GM12874 (cell line): ENCODE measurements around the gene SULT1C4.

Experiments used
- TF ChIP-seq, protein P1 (sequence below): IDR thresholded peaks from 2 replicates; pipeline ENCODE4 v1.5.1; 2011; ENCODE audit warnings: low read depth, mild to moderate bottlenecking, control low read depth, low read length, moderate library complexity; ENCODE audit not compliant: insufficient read depth

Gene SULT1C4

DNA sequence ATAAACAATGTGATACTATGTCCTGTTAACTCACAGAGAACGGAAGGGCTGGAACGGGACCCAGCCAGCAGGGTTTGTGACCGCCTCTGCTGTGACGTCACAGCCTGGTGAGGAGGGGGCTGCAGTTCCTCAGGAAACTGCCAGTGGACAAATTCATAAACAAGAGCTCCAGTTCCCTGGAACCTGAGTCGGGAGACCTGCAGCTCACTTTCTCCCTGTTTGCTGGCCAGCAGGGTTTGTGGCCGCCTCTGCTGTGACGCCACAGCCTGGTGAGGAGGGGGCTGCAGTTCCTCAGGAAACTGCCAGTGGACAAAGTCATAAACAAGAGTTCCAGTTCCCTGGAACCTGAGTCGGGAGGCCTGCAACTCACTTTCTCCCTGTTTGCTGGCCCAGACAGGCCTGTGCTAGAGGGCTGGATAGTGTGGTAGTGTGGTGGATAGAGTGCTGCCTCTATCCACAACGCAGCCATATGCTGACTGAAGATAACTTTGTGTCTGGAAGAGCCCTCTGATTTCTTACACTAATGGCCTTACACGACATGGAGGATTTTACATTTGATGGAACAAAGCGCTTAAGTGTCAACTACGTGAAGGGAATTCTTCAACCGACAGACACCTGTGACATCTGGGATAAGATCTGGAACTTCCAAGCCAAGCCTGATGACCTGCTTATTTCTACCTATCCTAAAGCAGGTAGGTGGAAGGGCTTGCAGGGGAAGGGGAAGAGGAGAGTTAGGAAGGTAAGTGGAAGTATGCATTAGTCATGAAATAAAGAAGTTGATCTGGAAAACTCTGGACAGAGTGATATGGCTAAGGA, at the start of gene SULT1C4:
Gene SULT1C4 (plus strand): TSS at position 140 of the 816 bp plus-strand sequence. CDS start 384 bp downstream, at position 524.
- TF ChIP-seq, protein P1, sequence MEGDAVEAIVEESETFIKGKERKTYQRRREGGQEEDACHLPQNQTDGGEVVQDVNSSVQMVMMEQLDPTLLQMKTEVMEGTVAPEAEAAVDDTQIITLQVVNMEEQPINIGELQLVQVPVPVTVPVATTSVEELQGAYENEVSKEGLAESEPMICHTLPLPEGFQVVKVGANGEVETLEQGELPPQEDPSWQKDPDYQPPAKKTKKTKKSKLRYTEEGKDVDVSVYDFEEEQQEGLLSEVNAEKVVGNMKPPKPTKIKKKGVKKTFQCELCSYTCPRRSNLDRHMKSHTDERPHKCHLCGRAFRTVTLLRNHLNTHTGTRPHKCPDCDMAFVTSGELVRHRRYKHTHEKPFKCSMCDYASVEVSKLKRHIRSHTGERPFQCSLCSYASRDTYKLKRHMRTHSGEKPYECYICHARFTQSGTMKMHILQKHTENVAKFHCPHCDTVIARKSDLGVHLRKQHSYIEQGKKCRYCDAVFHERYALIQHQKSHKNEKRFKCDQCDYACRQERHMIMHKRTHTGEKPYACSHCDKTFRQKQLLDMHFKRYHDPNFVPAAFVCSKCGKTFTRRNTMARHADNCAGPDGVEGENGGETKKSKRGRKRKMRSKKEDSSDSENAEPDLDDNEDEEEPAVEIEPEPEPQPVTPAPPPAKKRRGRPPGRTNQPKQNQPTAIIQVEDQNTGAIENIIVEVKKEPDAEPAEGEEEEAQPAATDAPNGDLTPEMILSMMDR = no peak

- TF ChIP-seq, protein P1 = no peak
Observed at GRCh38 chr2:108329771-108330170, 48.0 kb upstream of the SULT1C4 start.

- TF ChIP-seq, protein P1 = no peak
Observed at GRCh38 chr2:108330979-108331378, 46.8 kb upstream of the SULT1C4 start.

- TF ChIP-seq, protein P1 = no peak
Observed at GRCh38 chr2:108345951-108346350, 31.8 kb upstream of the SULT1C4 start.

GRCh38 chr2:108346827-108347226, 30.9 kb upstream of the SULT1C4 start:
- TF ChIP-seq, protein P1 = no peak

DNA sequence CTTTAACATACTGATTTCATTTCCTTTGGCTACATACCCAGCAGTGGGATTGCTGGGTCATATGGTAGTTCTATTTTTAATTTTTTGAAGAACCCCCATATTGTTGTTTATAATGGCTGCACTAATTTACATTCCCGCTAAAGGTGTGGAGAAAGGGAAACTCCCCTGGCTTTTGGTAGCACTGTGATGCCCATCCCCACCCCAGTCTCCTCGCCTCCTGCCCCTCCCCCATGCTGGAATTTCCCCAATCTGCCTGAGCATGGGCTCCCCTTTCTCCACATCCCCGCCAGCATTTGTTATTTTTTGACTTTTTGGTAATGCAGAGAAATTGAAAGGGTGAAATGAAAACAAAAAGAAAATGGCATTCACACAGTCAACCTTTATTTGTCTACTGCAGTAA, 30.0 kb upstream of the SULT1C4 start:
- TF ChIP-seq, protein P1 = no peak

DNA sequence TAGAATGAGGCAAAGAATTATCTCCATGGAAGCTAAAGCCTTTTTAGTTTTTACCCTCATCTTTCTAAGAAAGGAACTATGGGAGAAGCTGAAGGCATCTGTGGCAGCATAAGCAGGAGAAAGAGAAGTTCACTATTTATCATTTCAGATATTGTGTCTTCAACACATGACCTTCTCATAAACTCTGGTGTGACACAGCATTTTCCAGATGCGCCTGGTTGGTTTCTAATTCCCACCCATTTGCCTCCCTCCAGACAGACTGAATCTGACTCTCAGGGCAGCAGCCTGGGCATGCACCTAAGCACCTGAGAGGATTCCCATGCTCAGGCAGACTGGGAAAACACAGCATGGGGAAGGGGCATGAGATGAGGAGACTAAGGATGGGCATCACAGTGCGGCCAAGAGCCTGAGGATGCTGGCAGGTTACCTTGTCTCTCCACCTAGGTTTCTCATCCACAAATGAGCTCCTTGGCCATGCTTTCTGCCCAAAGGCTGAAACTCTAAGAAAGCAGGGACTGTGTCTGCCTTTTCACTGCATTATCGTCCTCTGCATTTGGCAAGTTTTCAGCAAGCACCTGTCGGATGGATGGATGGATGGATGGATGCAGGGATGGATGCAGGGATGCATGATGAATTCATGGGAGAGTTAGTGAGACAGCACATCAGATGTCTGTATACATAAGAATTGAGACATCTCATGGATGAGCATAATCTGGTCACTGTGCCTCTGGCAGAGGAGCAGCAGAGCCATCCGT, 28.8 kb upstream of the SULT1C4 start:
- TF ChIP-seq, protein P1 = no peak
